HepG2 (cell line): ENCODE measurements around the gene MEAK7. TPM values are rescaled to one million over a fixed set of nuclear protein-coding genes. Genes with fewer than 3 reads are reported as not detected.

ENCODE experiments used
- ATAC-seq: fragments of 200-7000 bp; cut with Tn5 transposase; 3 replicates; pipeline ENCODE4 v1.9.1; 2020; ENCODE audit warnings: mild to moderate bottlenecking, moderate library complexity
- BruUV-seq: library from RNA; stranded (reverse); fragments of 400-500 nt; replicated peaks from 2 replicates; lab custom pipeline; 2021; lab: Mats Ljungman, UMichigan
- CTCF ChIA-PET: fragments of 300-600 bp; formaldehyde crosslinking; extraction: SDS; loops from one replicate; lab custom pipeline; 2021; ENCODE audit warnings: low total read pairs, inconsistent platforms, low intra/inter-chr PET ratio; lab: Yijun Ruan, JAX
- POLR2A ChIA-PET: fragments of 350-600 bp; sonication (Branson Sonifier 250); formaldehyde crosslinking; loops from one replicate; lab custom pipeline; 2020; ENCODE audit warnings: antibody characterized with exemption, inconsistent platforms; lab: Yijun Ruan, JAX
- DNase-seq: peaks from one replicate; pipeline ENCODE4 v3.0.0-alpha.2; 2015; ENCODE audit warnings: low spot score
- FAIRE-seq: peaks from 3 replicates; lab custom pipeline; 2011; peaks lifted over from hg19 to GRCh38; lab: Jason Lieb, UNC
- H2AFZ ChIP-seq: one replicate; pipeline ENCODE4 v1.6.1; 2011; ENCODE audit warnings: low read length, inconsistent platforms
- H3K27ac ChIP-seq: fragments of 300-600 bp; 3 replicates; pipeline ENCODE4 v1.8.0; 2011; ENCODE audit warnings: mixed run types, mild to moderate bottlenecking, mixed read lengths, low read length, inconsistent platforms; ENCODE audit not compliant: insufficient read depth; ENCODE audit errors: extremely low read length
- H3K27me3 ChIP-seq, 2 experiments: fragments of 200-600 bp in 1 of 2; 2 replicates in 1 of 2; 3 replicates in 1 of 2; pipeline versions ENCODE4 v1.6.0 to v1.8.0; 2011; ENCODE audit warnings: low read length in 2 of 2, mild to moderate bottlenecking in 2 of 2, moderate library complexity in 2 of 2, inconsistent platforms in 1 of 2; ENCODE audit not compliant: insufficient read depth in 2 of 2, control insufficient read depth in 1 of 2
- H3K36me3 ChIP-seq, 2 experiments: fragments of 200-600 bp in 1 of 2; replicated peaks in 1 of 2; 2 replicates in 1 of 2; 3 replicates in 1 of 2; pipeline versions ENCODE4 v1.5.1 to v1.8.0; 2011; ENCODE audit warnings: low read length in 2 of 2, inconsistent platforms in 1 of 2; ENCODE audit not compliant: insufficient read depth in 2 of 2, control insufficient read depth in 1 of 2
- H3K4me1 ChIP-seq: 2 replicates; pipeline ENCODE4 v1.5.1; 2012; ENCODE audit warnings: low read length, inconsistent platforms; ENCODE audit not compliant: insufficient read depth
- H3K4me2 ChIP-seq: 2 replicates; pipeline ENCODE4 v1.6.0; 2011; ENCODE audit warnings: low read depth, low read length, inconsistent platforms
- H3K4me3 ChIP-seq, 3 experiments: fragments of 200-600 bp in 1 of 3; sonication (generic), shearing (Covaris generic) in 1 of 3; replicated peaks in 1 of 3; 2 replicates each; pipeline ENCODE4 v1.5.1; 2011 to 2016; ENCODE audit warnings: low read length in 3 of 3, inconsistent platforms in 2 of 3, low read depth in 2 of 3, mild to moderate bottlenecking in 2 of 3, control low read depth in 1 of 3, mixed read lengths in 1 of 3; ENCODE audit not compliant: insufficient read depth in 1 of 3
- H3K79me2 ChIP-seq: one replicate; pipeline ENCODE4 v1.6.1; 2011; ENCODE audit warnings: low read length, inconsistent platforms; ENCODE audit not compliant: insufficient read depth
- H3K9ac ChIP-seq: 2 replicates; pipeline ENCODE4 v1.6.0; 2011; ENCODE audit warnings: mild to moderate bottlenecking, low read depth, low read length, inconsistent platforms; ENCODE audit not compliant: insufficient read depth
- H3K9me3 ChIP-seq: 2 replicates; pipeline ENCODE4 v1.5.1; 2012; ENCODE audit warnings: mild to moderate bottlenecking, low read length
- H4K20me1 ChIP-seq: 2 replicates; pipeline ENCODE4 v1.6.0; 2011; ENCODE audit warnings: inconsistent platforms, mild to moderate bottlenecking, low read length, moderate library complexity; ENCODE audit not compliant: insufficient read depth
- AHR ChIP-seq: IDR thresholded peaks from 2 replicates; pipeline ENCODE4 v1.6.1; 2018; ENCODE audit warnings: missing genetic modification reagents, missing compliant biosample characterization
- GTF3A ChIP-seq: sonication (generic); formaldehyde crosslinking; conservative IDR thresholded peaks from 2 replicates; pipeline ENCODE4 v1.4.0; 2020; ENCODE audit warnings: mild to moderate bottlenecking, missing genetic modification reagents
- IKZF4 ChIP-seq: sonication (generic); formaldehyde crosslinking; IDR thresholded peaks from 2 replicates; pipeline ENCODE4 v1.5.1; 2020; ENCODE audit warnings: borderline replicate concordance, mild to moderate bottlenecking, low read depth, missing genetic modification reagents; ENCODE audit errors: not compliant biosample characterization
- KIAA2018 ChIP-seq: sonication (generic); formaldehyde crosslinking; IDR thresholded peaks from 2 replicates; pipeline ENCODE4 v1.5.0; 2020; ENCODE audit warnings: mild to moderate bottlenecking, missing genetic modification reagents, borderline replicate concordance
- POGK ChIP-seq: sonication (generic); formaldehyde crosslinking; conservative IDR thresholded peaks from 2 replicates; pipeline ENCODE4 v1.8.0; 2022; ENCODE audit warnings: mild to moderate bottlenecking, moderate library complexity, missing genetic modification reagents
- SMAD9 ChIP-seq: sonication (generic); formaldehyde crosslinking; IDR thresholded peaks from 2 replicates; pipeline ENCODE4 v1.5.1; 2020; ENCODE audit warnings: mild to moderate bottlenecking, missing genetic modification reagents
- THAP9 ChIP-seq: sonication (generic); formaldehyde crosslinking; IDR thresholded peaks from 2 replicates; pipeline ENCODE4; 2020; ENCODE audit warnings: missing genetic modification reagents, mild to moderate bottlenecking, borderline replicate concordance
- ZMYM3 ChIP-seq: sonication (generic); formaldehyde crosslinking; IDR thresholded peaks from 2 replicates; pipeline ENCODE4 v1.5.1; 2020; ENCODE audit warnings: mild to moderate bottlenecking, missing genetic modification reagents
- ZNF207 ChIP-seq: fragments of 450-650 bp; IDR thresholded peaks from 2 replicates; pipeline ENCODE4 v1.6.1; 2016; ENCODE audit warnings: antibody characterized with exemption, borderline replicate concordance
- ZSCAN25 ChIP-seq: sonication (generic); formaldehyde crosslinking; IDR thresholded peaks from 2 replicates; pipeline ENCODE4 v1.8.0; 2022; ENCODE audit warnings: mild to moderate bottlenecking, missing genetic modification reagents
- WGBS: methylation state at CpG from one replicate; pipeline ENCODE4 v1.1.6; 2017; ENCODE audit warnings: low lambda C conversion rate; 5-methylcytosine and 5-hydroxymethylcytosine counted together
- in situ Hi-C: cut with HindIII; loops from 2 replicates; pipeline ENCODE4 v1.10.0; 2017; ENCODE audit warnings: low pct_unique_long_range_greater_than_20kb; ENCODE audit not compliant: extremely low pct_ligation_motif_present
- intact Hi-C: fragments of 100-400 bp; cut with micrococcal nuclease; formaldehyde crosslinking; loops from one replicate; pipeline ENCODE4 v1.10.0; 2022; ENCODE audit not compliant: unreplicated experiment
- polyA plus RNA-seq, 8 experiments: library from polyadenylated mRNA; depleted of rRNA in 3 of 8; stranded (reverse) in 7 of 8; unstranded in 1 of 8; fragments of >200 nt; fragmentation: Illumina TruSeq in 4 of 8; extraction: Trizol in 4 of 8; gene quantifications; 2 replicates each; pipeline versions ENCODE4 v1.2.1 to v1.2.3, GENCODE V29; 2011 to 2016; ENCODE audit warnings: low read depth in 4 of 8, missing spikeins in 1 of 8, mixed read lengths in 1 of 8; ENCODE audit not compliant: insufficient read depth in 1 of 8
- total RNA-seq, 5 experiments: library from RNA; depleted of rRNA; stranded (reverse); fragments of >200 nt; fragmentation: Illumina TruSeq; extraction: Trizol; gene quantifications; 2 replicates each; pipeline ENCODE4 v1.2.3, GENCODE V29; 2016; ENCODE audit warnings: low read depth in 1 of 5

MEAK7 gene
- total and polyA plus RNA-seq, 2 of the 13 experiments (the other 11 are each of a cell fraction or from before 2014, with no cell fraction given): 11.8 to 14.7 TPM

GRCh38 chr16:84479716-84480450 lies 24.6 kb downstream of the MEAK7 start:
- Histone ChIP-seq H3K4me2 (no peak overlapping the region), H3K9ac (no peak overlapping the region), H3K36me3 (peaks cover 2 to 7% of the 10 kb centered on the region in 2 experiments; a peak in 3 of 5 replicates), H3K4me3 (no peak overlapping the region), H3K4me1 (peaks cover 10% of the 10 kb centered on the region; the same call in 1 of the 2 replicates), H3K27ac (no peak overlapping the region), H3K27me3 (no peaks in the 10 kb centered on the region), H3K79me2 (no peaks in the 10 kb centered on the region), H3K9me3 (no peaks in the 10 kb centered on the region), H2AFZ (no peak overlapping the region), H4K20me1 (no peaks in the 10 kb centered on the region)
- no peak for DNase-seq
- CTCF ChIA-PET: no interaction called here
- no TSS peak for BruUV-seq
- ATAC-seq: no peak
- POLR2A ChIA-PET: no interaction called here
- intact Hi-C loops (no loop called here), in situ Hi-C loops (loop anchor here (5.0 kb wide), 1 partner anchor 203 kb away; no protein-coding TSS in a partner anchor)
- no peak for FAIRE-seq
- WGBS: 97% methylated on average over 16 of the region's 16 CpGs
- TF ChIP-seq THAP9 (no peak), AHR (CRISPR knock-in tag) (no peak), ZMYM3 (CRISPR knock-in tag) (no peak), ZNF207 (no peak), KIAA2018 (CRISPR knock-in tag) (no peak), ZSCAN25 (CRISPR knock-in tag) (no peak), POGK (no peak), SMAD9 (CRISPR knock-in tag) (no peak), GTF3A (no peak), IKZF4 (CRISPR knock-in tag) (no peak)
